HepG2 (cell line): Measurements from ENCODE around the gene PNPLA3. TPM values are rescaled to one million over a fixed set of nuclear protein-coding genes. Genes with fewer than 3 reads are reported as not detected.

Source experiments
- ATAC-seq: fragments of 200-7000 bp; cut with Tn5 transposase; 3 replicates; pipeline ENCODE4 v1.9.1; 2020; ENCODE audit warnings: mild to moderate bottlenecking, moderate library complexity
- BruUV-seq: library from RNA; stranded (reverse); fragments of 400-500 nt; replicated peaks from 2 replicates; lab custom pipeline; 2021; lab: Mats Ljungman, UMichigan
- CTCF ChIA-PET: fragments of 300-600 bp; formaldehyde crosslinking; extraction: SDS; loops from one replicate; lab custom pipeline; 2021; ENCODE audit warnings: low total read pairs, inconsistent platforms, low intra/inter-chr PET ratio; lab: Yijun Ruan, JAX
- POLR2A ChIA-PET: fragments of 350-600 bp; sonication (Branson Sonifier 250); formaldehyde crosslinking; loops from one replicate; lab custom pipeline; 2020; ENCODE audit warnings: antibody characterized with exemption, inconsistent platforms; lab: Yijun Ruan, JAX
- DNase-seq: peaks from one replicate; pipeline ENCODE4 v3.0.0-alpha.2; 2015; ENCODE audit warnings: low spot score
- FAIRE-seq: peaks from 3 replicates; lab custom pipeline; 2011; peaks lifted over from hg19 to GRCh38; lab: Jason Lieb, UNC
- H2AFZ ChIP-seq: one replicate; pipeline ENCODE4 v1.6.1; 2011; ENCODE audit warnings: low read length, inconsistent platforms
- H3K27ac ChIP-seq: fragments of 300-600 bp; 3 replicates; pipeline ENCODE4 v1.8.0; 2011; ENCODE audit warnings: mixed run types, mild to moderate bottlenecking, mixed read lengths, low read length, inconsistent platforms; ENCODE audit not compliant: insufficient read depth; ENCODE audit errors: extremely low read length
- H3K27me3 ChIP-seq, 2 experiments: fragments of 200-600 bp in 1 of 2; 2 replicates in 1 of 2; 3 replicates in 1 of 2; pipeline versions ENCODE4 v1.6.0 to v1.8.0; 2011; ENCODE audit warnings: low read length in 2 of 2, mild to moderate bottlenecking in 2 of 2, moderate library complexity in 2 of 2, inconsistent platforms in 1 of 2; ENCODE audit not compliant: insufficient read depth in 2 of 2, control insufficient read depth in 1 of 2
- H3K36me3 ChIP-seq, 2 experiments: fragments of 200-600 bp in 1 of 2; replicated peaks in 1 of 2; 2 replicates in 1 of 2; 3 replicates in 1 of 2; pipeline versions ENCODE4 v1.5.1 to v1.8.0; 2011; ENCODE audit warnings: low read length in 2 of 2, inconsistent platforms in 1 of 2; ENCODE audit not compliant: insufficient read depth in 2 of 2, control insufficient read depth in 1 of 2
- H3K4me1 ChIP-seq: 2 replicates; pipeline ENCODE4 v1.5.1; 2012; ENCODE audit warnings: low read length, inconsistent platforms; ENCODE audit not compliant: insufficient read depth
- H3K4me2 ChIP-seq: 2 replicates; pipeline ENCODE4 v1.6.0; 2011; ENCODE audit warnings: low read depth, low read length, inconsistent platforms
- H3K4me3 ChIP-seq, 3 experiments: fragments of 200-600 bp in 1 of 3; sonication (generic), shearing (Covaris generic) in 1 of 3; replicated peaks in 1 of 3; 2 replicates each; pipeline ENCODE4 v1.5.1; 2011 to 2016; ENCODE audit warnings: low read length in 3 of 3, inconsistent platforms in 2 of 3, low read depth in 2 of 3, mild to moderate bottlenecking in 2 of 3, control low read depth in 1 of 3, mixed read lengths in 1 of 3; ENCODE audit not compliant: insufficient read depth in 1 of 3
- H3K79me2 ChIP-seq: one replicate; pipeline ENCODE4 v1.6.1; 2011; ENCODE audit warnings: low read length, inconsistent platforms; ENCODE audit not compliant: insufficient read depth
- H3K9ac ChIP-seq: 2 replicates; pipeline ENCODE4 v1.6.0; 2011; ENCODE audit warnings: mild to moderate bottlenecking, low read depth, low read length, inconsistent platforms; ENCODE audit not compliant: insufficient read depth
- H3K9me3 ChIP-seq: 2 replicates; pipeline ENCODE4 v1.5.1; 2012; ENCODE audit warnings: mild to moderate bottlenecking, low read length
- H4K20me1 ChIP-seq: 2 replicates; pipeline ENCODE4 v1.6.0; 2011; ENCODE audit warnings: inconsistent platforms, mild to moderate bottlenecking, low read length, moderate library complexity; ENCODE audit not compliant: insufficient read depth
- ATM ChIP-seq: fragments of 450-650 bp; IDR thresholded peaks from 2 replicates; pipeline ENCODE4 v1.7.1; 2017; ENCODE audit warnings: mild to moderate bottlenecking, borderline replicate concordance
- ELF1 ChIP-seq: sonication (generic); formaldehyde crosslinking; IDR thresholded peaks from 2 replicates; pipeline ENCODE4 v1.4.0; 2020; ENCODE audit warnings: missing genetic modification reagents
- IKZF1 ChIP-seq: fragments of 450-650 bp; IDR thresholded peaks from 2 replicates; pipeline ENCODE4 v1.7.1; 2016
- KLF13 ChIP-seq: sonication (generic); formaldehyde crosslinking; IDR thresholded peaks from 2 replicates; pipeline ENCODE4 v1.4.0; 2020; ENCODE audit warnings: mild to moderate bottlenecking, missing genetic modification reagents
- KLF16 ChIP-seq, 2 experiments: sonication (generic) in 1 of 2; formaldehyde crosslinking in 1 of 2; IDR thresholded peaks; 2 replicates each; pipeline versions ENCODE4 v1.6.1 to v1.8.0; 2016 to 2023; ENCODE audit warnings: missing genetic modification reagents in 2 of 2, missing compliant biosample characterization in 1 of 2
- PHF20 ChIP-seq: sonication (generic); formaldehyde crosslinking; IDR thresholded peaks from 2 replicates; pipeline ENCODE4 v1.5.0; 2020; ENCODE audit warnings: mild to moderate bottlenecking, missing genetic modification reagents
- RAD21 ChIP-seq: fragments of 450-650 bp; formaldehyde crosslinking; IDR thresholded peaks from 2 replicates; pipeline ENCODE4 v1.5.0; 2020; ENCODE audit warnings: mild to moderate bottlenecking
- RFXAP ChIP-seq: sonication (generic); formaldehyde crosslinking; IDR thresholded peaks from 2 replicates; pipeline ENCODE4 v1.4.0; 2020; ENCODE audit warnings: missing genetic modification reagents, borderline replicate concordance
- ZBED4 ChIP-seq: sonication (generic); formaldehyde crosslinking; IDR thresholded peaks from 2 replicates; pipeline ENCODE4 v1.4.0; 2020; ENCODE audit warnings: missing genetic modification reagents, borderline replicate concordance
- ZNF276 ChIP-seq: sonication (generic); formaldehyde crosslinking; IDR thresholded peaks from 2 replicates; pipeline ENCODE4 v1.4.0; 2020; ENCODE audit warnings: mild to moderate bottlenecking, low read depth, missing genetic modification reagents
- ZNF550 ChIP-seq: sonication (generic); formaldehyde crosslinking; IDR thresholded peaks from 2 replicates; pipeline ENCODE4 v1.4.0; 2020; ENCODE audit warnings: mild to moderate bottlenecking, missing genetic modification reagents, borderline replicate concordance
- ZNF598 ChIP-seq: sonication (generic); formaldehyde crosslinking; IDR thresholded peaks from 2 replicates; pipeline ENCODE4 v1.5.1; 2020; ENCODE audit warnings: mild to moderate bottlenecking, missing genetic modification reagents, borderline replicate concordance
- WGBS: methylation state at CpG from one replicate; pipeline ENCODE4 v1.1.6; 2017; ENCODE audit warnings: low lambda C conversion rate; 5-methylcytosine and 5-hydroxymethylcytosine counted together
- in situ Hi-C: cut with HindIII; loops from 2 replicates; pipeline ENCODE4 v1.10.0; 2017; ENCODE audit warnings: low pct_unique_long_range_greater_than_20kb; ENCODE audit not compliant: extremely low pct_ligation_motif_present
- intact Hi-C: fragments of 100-400 bp; cut with micrococcal nuclease; formaldehyde crosslinking; loops from one replicate; pipeline ENCODE4 v1.10.0; 2022; ENCODE audit not compliant: unreplicated experiment
- polyA plus RNA-seq, 8 experiments: library from polyadenylated mRNA; depleted of rRNA in 3 of 8; stranded (reverse) in 7 of 8; unstranded in 1 of 8; fragments of >200 nt; fragmentation: Illumina TruSeq in 4 of 8; extraction: Trizol in 4 of 8; gene quantifications; 2 replicates each; pipeline versions ENCODE4 v1.2.1 to v1.2.3, GENCODE V29; 2011 to 2016; ENCODE audit warnings: low read depth in 4 of 8, missing spikeins in 1 of 8, mixed read lengths in 1 of 8; ENCODE audit not compliant: insufficient read depth in 1 of 8
- total RNA-seq, 5 experiments: library from RNA; depleted of rRNA; stranded (reverse); fragments of >200 nt; fragmentation: Illumina TruSeq; extraction: Trizol; gene quantifications; 2 replicates each; pipeline ENCODE4 v1.2.3, GENCODE V29; 2016; ENCODE audit warnings: low read depth in 1 of 5

PNPLA3 gene
- total and polyA plus RNA-seq, 2 of the 13 experiments (the other 11 are each of a cell fraction or from before 2014, with no cell fraction given): 16.9 to 19.8 TPM

GRCh38 chr22:43991316-43992020 lies 67.9 kb downstream of the PNPLA3 start:
- Histone ChIP-seq H3K27ac (no peak overlapping the region), H4K20me1 (peaks cover 4% of the 10 kb centered on the region; the same call in 1 of the 2 replicates), H2AFZ (no peak overlapping the region), H3K9ac (no peak overlapping the region), H3K9me3 (no peaks in the 10 kb centered on the region), H3K36me3 (peaks cover 36 to 81% of the 10 kb centered on the region in 2 experiments), H3K4me2 (no peak overlapping the region), H3K4me3 (no peak overlapping the region), H3K27me3 (no peaks in the 10 kb centered on the region), H3K79me2 (no peaks in the 10 kb centered on the region), H3K4me1 (peaks cover 7% of the 10 kb centered on the region)
- POLR2A ChIA-PET: no interaction called here
- intact Hi-C loops (no loop called here), in situ Hi-C loops (loop anchor here (5.0 kb wide), 1 partner anchor 636 kb away; no protein-coding TSS in a partner anchor)
- CTCF ChIA-PET: no interaction called here
- no TSS peak for BruUV-seq
- 99% methylated on average over 11 of the region's 11 CpGs for WGBS
- no peak for DNase-seq
- TF ChIP-seq ZNF550: no peak
- TF ChIP-seq ZNF276 (CRISPR knock-in tag): no peak
- no peak for TF ChIP-seq ZNF598 (CRISPR knock-in tag)
- TF ChIP-seq KLF13 (CRISPR knock-in tag): no peak
- TF ChIP-seq IKZF1: no peak
- TF ChIP-seq RAD21: no peak
- no peak for TF ChIP-seq PHF20 (CRISPR knock-in tag)
- no peak for TF ChIP-seq ZBED4 (CRISPR knock-in tag)
- no peak for TF ChIP-seq ELF1
- no peak for TF ChIP-seq RFXAP (CRISPR knock-in tag)
- no peak for TF ChIP-seq ATM
- no peak for TF ChIP-seq KLF16 (CRISPR knock-in tag; IDR thresholded peaks at IDR 0.05)
- no peak for FAIRE-seq
- no peak for ATAC-seq
